HG02852 (cell line): ENCODE measurements around the gene CFAP251.
"Not testable (repeated sequence)": the region's sequence is repeated elsewhere in the genome, so short reads cannot be mapped to it uniquely, and the experiment has no call there.

Experiments used
- ATAC-seq: cut with Tn5 transposase; IDR thresholded peaks from one replicate; pipeline ENCODE4 v1.9.1; 2021; ENCODE audit warnings: mild to moderate bottlenecking, moderate library complexity; ENCODE audit not compliant: unreplicated experiment

CFAP251 gene

GRCh38 chr12:122023339-122024131 lies 105.1 kb downstream of the CFAP251 start:
- ATAC-seq: no peak

GRCh38 chr12:122024132-122024785 lies 105.9 kb downstream of the CFAP251 start:
- no peak for ATAC-seq

DNA sequence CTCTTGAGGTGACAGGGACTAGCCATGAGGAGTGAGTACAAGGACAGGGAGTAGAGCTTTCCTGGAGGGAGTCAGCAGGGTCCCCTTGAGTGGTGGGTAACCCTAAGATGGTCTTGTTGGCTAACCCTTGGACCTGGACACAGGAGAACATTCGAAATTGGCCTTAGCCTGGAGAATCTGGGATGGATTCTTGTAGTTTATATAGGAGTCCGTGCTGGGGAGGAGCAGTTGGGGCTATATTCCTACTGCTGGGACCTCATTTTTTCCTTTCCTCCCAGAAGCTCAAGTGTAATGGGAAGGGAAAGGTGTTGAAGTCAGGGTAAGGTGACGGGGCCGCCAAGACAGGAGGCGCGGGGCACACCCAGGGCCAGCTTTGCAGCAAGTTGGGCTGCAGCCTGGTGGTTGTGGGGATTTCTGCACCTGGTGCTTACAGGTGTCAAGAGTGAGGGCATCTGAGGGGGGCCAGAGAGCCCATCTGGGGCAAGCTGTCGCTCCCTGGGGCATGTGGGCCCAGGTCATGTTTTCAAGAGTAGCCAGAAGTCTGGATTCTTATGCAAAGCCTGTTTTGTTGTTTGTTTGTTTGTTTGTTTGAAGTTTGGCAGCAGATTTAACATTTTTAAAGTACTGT lies 108.4 kb downstream of the CFAP251 start:
- ATAC-seq: no peak

GRCh38 chr12:122028165-122028904 lies 109.9 kb downstream of the CFAP251 start:
- no peak for ATAC-seq

DNA sequence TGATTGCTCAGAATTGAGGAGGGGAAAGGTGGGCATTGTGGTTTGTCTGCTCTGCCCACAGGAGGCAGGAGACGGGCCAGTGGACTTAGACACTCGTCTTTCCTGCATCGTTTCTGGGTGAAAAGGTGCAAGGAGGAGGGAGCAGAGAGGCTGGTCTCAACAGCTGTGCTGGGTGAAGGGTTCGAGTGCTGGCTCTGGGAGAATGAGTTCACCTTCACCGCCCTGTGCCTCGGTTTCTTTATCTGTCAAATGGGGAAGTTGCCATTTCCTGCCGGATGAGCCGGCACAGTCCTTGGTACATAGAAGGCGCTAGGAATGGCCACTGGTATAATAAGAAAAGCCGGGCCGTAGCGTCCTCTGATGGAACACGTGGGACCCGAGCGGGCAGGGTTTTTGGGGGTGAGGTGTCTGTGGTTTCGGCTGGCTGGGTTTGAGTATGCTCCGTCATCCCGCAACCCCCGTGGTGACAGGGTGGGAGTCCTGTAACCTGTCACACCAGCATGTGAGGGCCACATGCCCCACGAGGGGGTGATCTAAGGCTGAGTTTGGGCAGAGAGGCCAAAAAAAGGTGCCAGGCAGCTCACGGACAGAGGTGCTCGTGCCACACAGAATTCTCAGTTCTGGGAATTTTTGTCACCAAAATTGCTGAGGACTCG lies 110.6 kb downstream of the CFAP251 start:
- no peak for ATAC-seq

- no peak for ATAC-seq
These were observed 111.4 kb downstream of the CFAP251 start for GRCh38 chr12:122029620-122030423.

DNA sequence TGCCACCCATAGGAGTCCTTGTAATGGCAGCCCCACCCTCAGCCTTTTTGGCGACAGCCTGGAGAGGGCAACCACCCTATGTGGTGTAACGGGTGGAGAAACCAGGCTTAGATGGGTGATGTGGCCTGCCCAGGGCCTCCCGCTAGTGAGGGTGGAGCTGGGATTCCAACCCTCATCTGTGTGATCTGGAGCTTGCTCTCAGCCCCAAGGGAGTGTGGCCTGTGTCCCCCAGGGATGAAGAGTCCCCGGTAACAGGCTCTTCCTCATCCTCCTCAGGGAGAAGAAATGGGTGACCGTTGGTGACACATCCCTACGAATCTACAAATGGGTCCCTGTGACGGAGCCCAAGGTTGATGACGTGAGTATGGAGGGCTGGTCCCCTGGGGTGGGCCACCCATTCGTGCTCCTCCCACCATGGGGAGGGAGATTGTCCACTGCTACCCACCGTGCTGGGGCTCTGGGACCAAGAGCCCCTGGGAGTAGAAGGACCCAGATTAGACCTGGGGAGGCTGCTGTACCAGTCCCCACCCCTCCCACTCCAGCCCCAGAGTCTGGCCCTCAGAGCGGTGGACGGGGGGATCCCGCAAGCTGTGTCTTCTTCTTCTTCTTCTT lies 112.1 kb downstream of the CFAP251 start:
- ATAC-seq: no peak

DNA sequence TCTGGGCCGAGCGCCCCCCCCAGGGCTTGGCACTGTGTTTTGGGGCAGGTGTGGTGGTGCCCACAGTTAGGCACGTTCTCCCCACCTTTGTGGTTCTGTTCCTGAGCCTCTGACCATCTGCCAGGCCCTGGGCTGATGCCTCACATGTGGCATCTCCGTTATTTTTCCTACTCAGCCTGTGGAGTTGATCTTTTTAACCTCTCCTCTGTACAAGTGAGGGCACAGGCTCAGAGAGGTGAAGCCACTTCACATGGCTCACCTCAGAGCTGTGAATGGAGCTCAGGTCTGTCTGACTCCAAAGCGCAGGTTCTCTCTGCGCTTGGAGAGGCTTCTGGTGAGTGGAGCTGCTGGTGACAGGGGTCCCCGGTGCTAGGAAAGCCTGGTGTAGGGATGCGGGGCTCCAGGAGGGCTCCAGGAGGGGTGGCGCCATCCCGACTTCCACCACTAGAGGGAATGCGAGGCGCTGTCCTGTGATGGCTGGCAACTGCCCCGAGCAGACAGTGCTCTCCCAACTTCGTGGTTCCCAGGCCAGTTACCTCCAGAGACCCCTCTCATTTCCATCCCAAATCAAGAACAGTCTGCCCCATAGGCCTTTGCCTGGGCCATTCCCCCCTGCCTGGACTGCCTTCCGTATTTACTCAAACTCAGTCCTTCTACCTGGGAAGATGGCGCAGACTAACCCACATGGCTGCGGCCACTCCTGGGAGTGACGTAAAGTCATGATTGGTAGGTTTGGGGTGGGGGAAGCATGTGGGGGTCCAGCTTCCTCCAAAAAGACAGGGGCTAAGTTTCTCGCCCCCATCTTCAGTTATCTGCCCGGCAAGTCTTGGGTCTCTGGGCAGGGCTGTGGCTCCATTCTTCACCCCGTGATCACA lies 113.2 kb downstream of the CFAP251 start:
- no peak for ATAC-seq

- ATAC-seq: no peak
These were observed 114.2 kb downstream of the CFAP251 start for GRCh38 chr12:122032580-122032979.

DNA sequence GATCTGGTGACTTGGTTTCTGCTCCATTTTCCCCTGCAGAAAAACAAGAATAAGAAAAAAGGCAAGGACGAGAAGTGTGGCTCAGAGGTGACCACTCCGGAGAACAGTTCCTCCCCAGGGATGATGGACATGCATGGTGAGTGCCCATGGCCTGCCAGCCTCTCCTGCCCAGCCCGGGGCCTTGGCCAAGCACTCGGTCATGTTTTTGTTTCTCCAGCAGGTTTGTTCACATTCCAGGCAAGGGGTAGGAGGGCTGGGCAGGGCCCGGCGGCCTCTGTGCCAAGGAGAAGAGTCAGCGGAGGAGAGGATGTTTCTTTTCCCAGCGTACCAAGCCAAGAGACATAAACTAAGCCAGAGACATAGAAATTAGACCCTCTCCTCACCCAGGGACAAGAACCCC lies 116.9 kb downstream of the CFAP251 start:
- ATAC-seq: no peak

DNA sequence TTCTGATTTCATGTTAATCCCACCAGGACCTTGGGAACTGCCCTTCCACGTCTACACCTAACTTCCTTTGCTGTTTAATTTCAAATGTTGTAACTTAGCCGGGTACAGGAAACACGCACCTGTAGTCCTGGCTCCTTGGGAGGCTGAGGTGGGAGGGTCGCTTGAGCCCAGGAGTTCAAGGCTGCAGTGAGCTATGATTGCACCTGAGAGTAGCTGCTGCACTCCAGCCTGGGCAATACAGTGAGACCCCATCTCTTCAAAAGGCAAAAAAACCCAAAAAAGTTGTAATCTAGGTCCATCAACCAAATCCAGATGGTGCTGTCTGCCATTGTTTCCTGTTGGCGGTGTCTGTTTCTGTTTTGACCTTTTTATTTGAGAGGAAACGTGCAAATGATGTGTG lies 117.8 kb downstream of the CFAP251 start:
- ATAC-seq: no peak

DNA sequence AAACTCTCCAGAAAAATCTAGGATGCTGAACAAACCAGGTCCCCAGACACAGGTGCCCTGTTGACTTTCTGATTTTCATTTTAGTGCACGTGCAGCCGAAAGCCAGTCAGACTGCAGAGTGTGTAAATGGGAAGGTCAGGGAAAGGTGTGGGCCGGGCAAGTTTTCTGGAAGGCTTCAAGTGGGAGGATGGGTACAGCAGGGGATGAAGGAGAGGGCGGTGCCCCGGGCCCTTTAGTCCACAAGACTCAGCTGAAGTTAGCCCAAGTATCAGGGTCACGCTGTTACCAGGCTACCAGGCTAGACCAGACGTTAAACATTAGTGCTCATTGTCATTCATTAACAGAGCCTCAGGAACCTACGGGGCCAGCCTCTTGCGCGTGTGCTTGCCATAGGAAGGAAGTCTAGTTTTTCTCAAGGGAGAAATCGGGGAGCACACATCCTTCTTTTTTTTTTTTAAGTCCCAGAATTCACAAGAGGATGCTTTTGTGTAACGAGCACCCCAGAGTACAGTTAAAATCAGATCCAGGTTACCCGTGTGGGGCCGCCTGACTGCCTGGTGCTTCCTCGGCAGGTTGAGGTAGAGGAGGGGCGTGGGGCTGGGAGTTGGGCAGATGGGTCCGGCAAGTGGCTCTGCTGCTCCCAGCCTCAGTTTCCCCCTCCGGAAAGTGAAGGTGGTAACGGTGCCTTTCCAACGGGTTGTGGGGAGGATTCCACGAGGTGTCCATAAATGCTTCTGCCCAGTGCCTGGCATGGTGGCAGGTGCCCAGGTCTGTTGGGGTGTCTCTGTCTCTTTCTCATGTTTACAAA lies 122.4 kb downstream of the CFAP251 start:
- ATAC-seq: no peak

DNA sequence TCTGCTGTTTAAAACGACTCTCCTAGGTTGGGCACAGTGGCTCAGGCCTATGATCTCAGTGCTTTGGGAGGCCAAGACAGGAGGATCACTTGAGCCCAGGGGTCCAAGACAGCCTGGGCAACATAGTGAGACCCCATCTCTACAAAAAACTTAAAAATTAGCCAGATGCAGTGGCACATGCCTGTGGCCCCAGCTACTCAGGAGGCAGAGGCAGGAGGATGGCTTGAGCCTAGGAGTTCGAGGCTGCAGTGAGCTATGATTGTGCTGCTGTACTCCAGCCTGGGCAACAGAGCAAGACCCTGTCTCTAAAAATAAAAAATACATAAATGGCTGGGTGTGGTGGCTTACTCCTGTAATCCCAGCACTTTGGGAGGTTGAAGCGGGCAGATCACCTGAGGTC lies 123.1 kb downstream of the CFAP251 start:
- not testable (repeated sequence) for ATAC-seq

- no peak for ATAC-seq
These were observed 124.5 kb downstream of the CFAP251 start for GRCh38 chr12:122042910-122043309.

DNA sequence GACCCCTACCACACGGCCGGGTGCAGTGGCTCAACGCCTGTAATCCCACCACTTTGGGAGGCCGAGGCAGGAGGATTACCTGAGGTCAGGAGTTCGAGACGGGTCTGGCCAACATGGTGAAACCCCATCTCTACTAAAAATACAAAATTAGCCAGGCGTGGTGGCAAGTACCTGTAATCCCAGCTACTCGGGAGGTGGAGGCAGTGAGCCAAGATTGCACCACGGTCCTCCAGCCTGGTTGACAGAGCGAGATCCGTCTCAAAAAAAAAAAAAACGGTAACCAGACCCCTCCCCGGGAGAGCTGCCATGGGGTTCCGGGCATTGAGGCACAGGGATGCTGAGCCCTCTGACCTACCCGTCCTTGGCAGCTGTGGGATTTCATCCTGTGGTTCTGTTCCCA lies 125.1 kb downstream of the CFAP251 start:
- no peak for ATAC-seq

DNA sequence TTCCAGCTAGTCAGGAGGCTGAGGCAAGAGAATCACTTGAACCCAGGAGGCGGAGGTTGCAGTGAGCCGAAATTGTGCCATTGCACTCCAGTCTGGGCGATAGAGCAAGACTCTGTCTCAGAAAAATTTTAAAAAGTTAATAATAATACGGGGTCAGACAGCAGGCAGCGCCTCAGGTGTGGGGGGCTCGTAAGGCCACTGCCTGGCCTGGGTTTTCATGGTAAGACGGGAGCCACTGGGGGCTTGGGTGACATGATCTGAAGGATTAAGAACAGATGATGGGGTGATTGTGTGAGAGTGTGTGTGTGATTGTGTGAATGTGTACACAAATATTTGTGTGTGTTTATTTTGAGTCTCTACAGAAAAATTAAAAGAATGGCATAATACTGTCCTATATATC lies 126.9 kb downstream of the CFAP251 start:
- ATAC-seq: no peak

GRCh38 chr12:122046145-122046544 lies 127.8 kb downstream of the CFAP251 start:
- ATAC-seq: no peak

DNA sequence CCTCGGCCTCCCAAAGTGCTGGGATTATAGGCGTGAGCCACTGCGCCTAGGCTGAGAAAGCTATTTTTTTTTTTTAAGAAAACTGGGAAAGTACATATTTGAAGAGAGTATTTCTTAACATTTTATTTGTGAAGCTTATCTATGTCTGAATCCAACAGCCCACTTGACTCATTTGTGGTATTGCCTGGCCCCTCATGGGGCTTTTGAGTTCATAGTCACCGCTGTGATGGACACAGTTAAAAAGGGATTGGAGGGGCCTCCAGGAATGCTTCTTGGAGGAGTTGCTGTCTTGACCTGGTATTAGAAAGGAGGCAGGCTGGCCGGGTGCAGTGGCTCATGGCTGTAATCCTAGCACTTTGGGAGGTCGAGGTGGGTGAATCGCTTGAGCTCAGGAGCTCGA lies 129.8 kb downstream of the CFAP251 start:
- no peak for ATAC-seq
